Glutamatergic neuron (in vitro differentiated cells): ENCODE data around the gene KCNK10. TPM values are rescaled to one million over a fixed set of nuclear protein-coding genes. Genes with fewer than 3 reads are reported as not detected.
A peak's percentile ranks its signal among the peaks of the same experiment; 100 is the strongest.

ENCODE experiments used
- DNase-seq: peaks from one replicate; pipeline ENCODE4 v3.0.0; 2022
- H3K27ac Mint-ChIP-seq: one replicate; pipeline ENCODE4 v1.8.0; 2020; ENCODE audit warnings: mild to moderate bottlenecking, mixed read lengths, inconsistent platforms; ENCODE audit not compliant: unreplicated experiment
- H3K27me3 Mint-ChIP-seq: one replicate; pipeline ENCODE4 v1.8.0; 2020; ENCODE audit warnings: mild to moderate bottlenecking, moderate library complexity, mixed read lengths, inconsistent platforms; ENCODE audit not compliant: unreplicated experiment
- H3K36me3 Mint-ChIP-seq: one replicate; pipeline ENCODE4 v1.8.0; 2020; ENCODE audit warnings: mild to moderate bottlenecking, mixed read lengths, inconsistent platforms; ENCODE audit not compliant: unreplicated experiment
- H3K4me1 Mint-ChIP-seq: one replicate; pipeline ENCODE4 v1.8.0; 2020; ENCODE audit warnings: mild to moderate bottlenecking, low read depth, mixed read lengths, inconsistent platforms; ENCODE audit not compliant: unreplicated experiment
- H3K4me3 Mint-ChIP-seq: one replicate; pipeline ENCODE4 v1.8.0; 2020; ENCODE audit warnings: mild to moderate bottlenecking, mixed read lengths, inconsistent platforms; ENCODE audit not compliant: unreplicated experiment
- H3K9me3 Mint-ChIP-seq: one replicate; pipeline ENCODE4 v1.8.0; 2020; ENCODE audit warnings: mild to moderate bottlenecking, moderate library complexity, mixed read lengths, inconsistent platforms; ENCODE audit not compliant: unreplicated experiment
- total RNA-seq: library from RNA; stranded (reverse); fragmentation: NEBNext Ultra II Directional; extraction: Animal tissue kit (Norgen Biotek cat#: 25700); gene quantifications from one replicate; pipeline ENCODE4 v1.2.1, GENCODE V29; 2021; ENCODE audit not compliant: unreplicated experiment
- TF ChIP-seq, protein P1 (sequence below): fragments of 200-600 bp; sonication (generic); IDR thresholded peaks from one replicate; pipeline ENCODE4 v1.5.0; 2021; ENCODE audit not compliant: partially characterized antibody, unreplicated experiment

Gene KCNK10
- total RNA-seq, 1 donor from 2014 or later = 2.8 TPM

GRCh38 chr14:88247228-88247627 is 75.8 kb downstream of the KCNK10 start:
- Mint-ChIP-seq H3K9me3 (peaks cover 1% of the 10 kb centered on the region), H3K27ac (peak overlapping the region; percentile 17), H3K4me1 (peaks cover 29% of the 10 kb centered on the region), H3K27me3 (peaks cover 13% of the 10 kb centered on the region), H3K4me3 (no peak overlapping the region), H3K36me3 (no peaks in the 10 kb centered on the region)
- DNase-seq = no peak
- TF ChIP-seq, protein P1, sequence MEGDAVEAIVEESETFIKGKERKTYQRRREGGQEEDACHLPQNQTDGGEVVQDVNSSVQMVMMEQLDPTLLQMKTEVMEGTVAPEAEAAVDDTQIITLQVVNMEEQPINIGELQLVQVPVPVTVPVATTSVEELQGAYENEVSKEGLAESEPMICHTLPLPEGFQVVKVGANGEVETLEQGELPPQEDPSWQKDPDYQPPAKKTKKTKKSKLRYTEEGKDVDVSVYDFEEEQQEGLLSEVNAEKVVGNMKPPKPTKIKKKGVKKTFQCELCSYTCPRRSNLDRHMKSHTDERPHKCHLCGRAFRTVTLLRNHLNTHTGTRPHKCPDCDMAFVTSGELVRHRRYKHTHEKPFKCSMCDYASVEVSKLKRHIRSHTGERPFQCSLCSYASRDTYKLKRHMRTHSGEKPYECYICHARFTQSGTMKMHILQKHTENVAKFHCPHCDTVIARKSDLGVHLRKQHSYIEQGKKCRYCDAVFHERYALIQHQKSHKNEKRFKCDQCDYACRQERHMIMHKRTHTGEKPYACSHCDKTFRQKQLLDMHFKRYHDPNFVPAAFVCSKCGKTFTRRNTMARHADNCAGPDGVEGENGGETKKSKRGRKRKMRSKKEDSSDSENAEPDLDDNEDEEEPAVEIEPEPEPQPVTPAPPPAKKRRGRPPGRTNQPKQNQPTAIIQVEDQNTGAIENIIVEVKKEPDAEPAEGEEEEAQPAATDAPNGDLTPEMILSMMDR = no peak

GRCh38 chr14:88245321-88245720 is 77.7 kb downstream of the KCNK10 start:
- Mint-ChIP-seq H3K27ac (peak overlapping the region; percentile 92), H3K9me3 (no peaks in the 10 kb centered on the region), H3K36me3 (no peaks in the 10 kb centered on the region), H3K4me3 (peak overlapping the region; percentile 30), H3K4me1 (peaks cover 32% of the 10 kb centered on the region), H3K27me3 (peaks cover 14% of the 10 kb centered on the region)
- DNase-seq = peak; percentile 45
- TF ChIP-seq, protein P1 = no peak

GRCh38 chr14:88243946-88244345 is 79.1 kb downstream of the KCNK10 start:
- H3K4me3 Mint-ChIP-seq = no peak overlapping the region
- no peak overlapping the region for H3K27ac Mint-ChIP-seq
- H3K36me3 Mint-ChIP-seq = no peaks in the 10 kb centered on the region
- peaks cover 32% of the 10 kb centered on the region for H3K4me1 Mint-ChIP-seq
- DNase-seq = no peak
- no peaks in the 10 kb centered on the region for H3K9me3 Mint-ChIP-seq
- TF ChIP-seq, protein P1 = no peak
- H3K27me3 Mint-ChIP-seq = peaks cover 14% of the 10 kb centered on the region

GRCh38 chr14:88242446-88242845 is 80.6 kb downstream of the KCNK10 start:
- H3K27ac Mint-ChIP-seq = peak overlapping the region; percentile 43
- H3K9me3 Mint-ChIP-seq = peaks cover 2% of the 10 kb centered on the region
- H3K27me3 Mint-ChIP-seq = peaks cover 14% of the 10 kb centered on the region
- no peak for DNase-seq
- no peaks in the 10 kb centered on the region for H3K36me3 Mint-ChIP-seq
- peak overlapping the region; percentile 25 for H3K4me3 Mint-ChIP-seq
- H3K4me1 Mint-ChIP-seq = peaks cover 35% of the 10 kb centered on the region
- TF ChIP-seq, protein P1 = no peak

DNA sequence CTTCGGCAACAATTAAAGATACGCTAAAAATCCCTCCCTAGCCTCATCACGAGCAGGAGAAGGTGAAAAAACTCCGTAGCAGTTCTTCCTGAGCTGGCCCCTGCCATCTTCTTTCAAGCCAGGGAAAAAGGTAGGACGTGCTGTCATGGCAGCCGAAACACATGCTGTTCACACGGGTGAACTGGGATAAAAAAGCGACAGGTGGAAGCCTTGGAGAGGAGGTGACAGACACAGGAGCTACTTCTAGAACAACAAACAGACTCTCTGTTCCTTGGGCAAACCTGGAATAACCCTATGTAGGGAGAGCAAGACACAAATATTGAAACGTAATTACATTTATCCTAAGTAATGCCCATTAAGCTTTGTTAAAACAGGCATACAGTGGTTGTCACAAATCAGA is 81.3 kb downstream of the KCNK10 start:
- Mint-ChIP-seq H3K9me3 (peaks cover 2% of the 10 kb centered on the region), H3K27me3 (peaks cover 14% of the 10 kb centered on the region), H3K4me3 (no peak overlapping the region), H3K27ac (peak overlapping the region; percentile 36), H3K36me3 (no peaks in the 10 kb centered on the region), H3K4me1 (peaks cover 34% of the 10 kb centered on the region)
- DNase-seq = no peak
- TF ChIP-seq, protein P1 = no peak
